GM23248 (cell line): ENCODE results near the gene CEP295NL.

Source experiments
- EZH2 ChIP-seq: fragments of 200-600 bp; sonication (generic); IDR thresholded peaks from 2 replicates; pipeline ENCODE4 v1.6.1; 2018; ENCODE audit warnings: antibody characterized with exemption, mild to moderate bottlenecking; ENCODE audit not compliant: insufficient read depth, poor library complexity, severe bottlenecking
- EZH2phosphoT487 ChIP-seq: fragments of 200-600 bp; sonication (generic); IDR thresholded peaks from 2 replicates; pipeline ENCODE4 v1.6.1; 2018; ENCODE audit warnings: antibody characterized with exemption, moderate library complexity, mild to moderate bottlenecking, low read depth; ENCODE audit not compliant: insufficient read depth

DNA sequence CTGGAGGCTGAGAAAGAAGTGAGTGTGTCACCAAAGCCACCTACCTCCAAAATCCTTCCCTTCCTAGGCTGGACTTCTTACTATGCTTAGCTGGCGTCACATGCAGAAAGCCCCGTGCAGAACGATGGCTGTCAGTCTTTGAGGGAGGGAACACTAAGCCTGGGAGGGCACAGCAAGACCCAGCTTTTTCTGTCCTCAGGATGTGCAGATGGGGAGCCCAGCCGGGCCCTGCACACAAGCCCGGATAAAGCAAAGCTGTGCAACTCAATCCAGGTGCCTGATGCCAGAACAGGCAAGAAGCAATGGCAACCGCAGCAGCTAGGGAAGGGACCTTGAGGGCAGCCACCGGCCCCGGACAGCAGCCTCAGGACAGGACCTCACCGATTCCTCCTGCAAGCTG is 48.5 kb downstream of the CEP295NL start:
- no peak for TF ChIP-seq EZH2
- TF ChIP-seq EZH2phosphoT487 = no peak
